ENCODE measurements around the gene ITIH1. TPM values are rescaled to one million over a fixed set of nuclear protein-coding genes. Genes with fewer than 3 reads are reported as not detected.
"Not testable (repeated sequence)": the region's sequence is repeated elsewhere in the genome, so short reads cannot be mapped to it uniquely, and the experiment has no call there.

ITIH1 gene
- total RNA-seq, 1 experiment from 2014 or later, result 0.26 TPM

DNA sequence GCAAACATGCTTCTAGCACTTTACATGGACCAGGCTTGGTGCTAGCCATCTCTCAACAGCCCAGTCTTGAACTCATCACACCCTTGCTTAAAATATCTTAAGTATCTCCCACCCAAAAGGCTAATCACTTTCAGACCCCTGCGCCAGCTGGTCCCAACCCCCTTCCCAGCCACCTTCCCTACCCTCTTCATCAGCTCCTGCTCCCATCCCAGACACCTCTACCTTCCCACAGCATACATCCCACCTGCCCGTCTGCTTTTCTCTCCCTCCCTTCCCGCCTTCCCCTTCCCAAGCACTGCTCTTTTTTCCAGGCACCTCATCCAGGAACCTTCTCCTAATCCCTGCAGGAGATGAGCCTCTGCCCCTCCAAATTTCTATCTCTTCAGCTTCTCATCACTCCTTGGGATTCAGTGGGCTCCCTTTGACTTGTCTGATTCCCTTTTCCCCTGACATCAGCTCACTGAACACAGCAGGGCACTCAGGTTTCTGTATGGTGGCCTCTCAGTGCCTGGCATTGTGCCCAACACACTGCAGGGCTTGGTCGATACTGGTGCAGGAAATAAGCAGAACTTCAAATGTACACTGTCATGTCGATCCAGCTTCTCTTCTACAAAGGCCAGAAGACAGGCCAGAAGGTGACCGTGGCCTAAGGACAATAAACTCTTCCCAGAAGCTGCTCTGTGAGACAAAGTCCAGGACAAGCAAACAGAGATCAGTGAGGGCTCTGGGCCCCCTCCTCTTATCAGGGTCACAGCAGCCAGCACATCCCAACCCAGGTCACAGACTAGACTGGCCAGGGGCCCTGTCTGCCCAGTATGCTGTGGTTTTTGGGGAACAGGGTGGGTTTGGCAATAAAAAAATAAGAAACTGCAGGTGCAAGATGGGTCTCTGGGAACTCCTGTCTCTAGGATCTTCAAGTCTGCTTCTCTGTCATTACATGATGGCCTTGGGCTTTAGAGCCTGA lies 2.2 kb upstream of the ITIH1 start:
- H3K4me1 Mint-ChIP-seq, result no peaks in the 10 kb centered on the region
- ATAC-seq (no peak), DNase-seq (ENCODE audit: low spot score) (no peak)
- no peak overlapping the region for H3K27ac Mint-ChIP-seq
- ChIA-PET CTCF (interaction anchor here (0.5 to 2.1 kb wide), 5 partner anchors 11 to 753 kb away, joined by 3 to 13 read pairs (median 4); no protein-coding TSS in a partner anchor), POLR2A (no interaction called here)
- no peaks in the 10 kb centered on the region for H3K27me3 Mint-ChIP-seq (ENCODE audit: low read depth)
- TF ChIP-seq, protein P1, sequence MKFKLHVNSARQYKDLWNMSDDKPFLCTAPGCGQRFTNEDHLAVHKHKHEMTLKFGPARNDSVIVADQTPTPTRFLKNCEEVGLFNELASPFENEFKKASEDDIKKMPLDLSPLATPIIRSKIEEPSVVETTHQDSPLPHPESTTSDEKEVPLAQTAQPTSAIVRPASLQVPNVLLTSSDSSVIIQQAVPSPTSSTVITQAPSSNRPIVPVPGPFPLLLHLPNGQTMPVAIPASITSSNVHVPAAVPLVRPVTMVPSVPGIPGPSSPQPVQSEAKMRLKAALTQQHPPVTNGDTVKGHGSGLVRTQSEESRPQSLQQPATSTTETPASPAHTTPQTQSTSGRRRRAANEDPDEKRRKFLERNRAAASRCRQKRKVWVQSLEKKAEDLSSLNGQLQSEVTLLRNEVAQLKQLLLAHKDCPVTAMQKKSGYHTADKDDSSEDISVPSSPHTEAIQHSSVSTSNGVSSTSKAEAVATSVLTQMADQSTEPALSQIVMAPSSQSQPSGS (CRISPR knock-in tag; IDR thresholded peaks at IDR 0.05; ENCODE audit: borderline replicate concordance, low read depth), result no peak
- TF ChIP-seq GABPB1 (CRISPR knock-in tag; IDR thresholded peaks at IDR 0.05), result peak; percentile 70
- no peak overlapping the region for H3K4me3 Mint-ChIP-seq
- no peaks in the 10 kb centered on the region for H3K9me3 Mint-ChIP-seq
- no peaks in the 10 kb centered on the region for H3K36me3 Mint-ChIP-seq

DNA sequence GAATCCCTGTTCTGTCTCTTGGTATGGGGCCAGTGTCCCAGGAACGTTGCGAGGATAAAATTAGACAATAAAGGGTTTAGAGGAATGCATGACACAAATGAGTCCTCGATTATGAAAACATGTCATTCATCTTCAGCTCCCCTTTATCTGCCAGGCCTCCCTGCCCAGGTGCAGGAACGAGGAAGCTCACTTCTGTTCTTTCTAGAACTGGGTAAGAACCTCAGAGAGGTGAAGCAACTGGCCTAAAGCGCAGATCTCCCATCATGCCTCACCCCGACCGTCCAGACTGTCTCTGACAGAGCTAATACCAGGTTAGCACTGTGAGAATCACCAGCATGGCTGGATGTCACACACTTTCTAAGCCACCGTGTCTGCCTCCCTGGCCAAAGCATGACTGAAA lies 1.5 kb upstream of the ITIH1 start:
- no peaks in the 10 kb centered on the region for H3K9me3 Mint-ChIP-seq

DNA sequence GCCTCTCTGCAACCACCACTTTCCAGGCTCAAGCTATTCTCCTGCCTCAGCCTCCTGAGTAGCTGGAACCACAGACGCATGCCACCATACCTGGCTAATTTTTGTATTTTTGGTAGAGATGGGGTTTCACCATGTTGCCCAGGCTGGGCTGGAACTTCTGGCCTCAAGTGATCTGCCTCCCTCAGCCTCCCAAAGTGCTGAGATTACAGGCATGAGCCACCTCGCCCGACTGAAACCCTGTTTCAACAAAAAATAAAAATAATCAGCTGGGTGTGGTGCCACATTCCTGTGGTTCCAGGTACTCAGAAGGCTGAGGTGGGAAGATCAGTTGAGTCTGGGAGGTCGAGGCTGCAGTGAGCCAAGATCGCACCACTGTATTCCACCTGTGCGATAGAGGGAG lies 913 bp upstream of the ITIH1 start:
- H3K4me1 Mint-ChIP-seq; H3K36me3 Mint-ChIP-seq; DNase-seq (ENCODE audit: low spot score); ATAC-seq; H3K27me3 Mint-ChIP-seq (ENCODE audit: low read depth); H3K4me3 Mint-ChIP-seq; POLR2A ChIA-PET; H3K27ac Mint-ChIP-seq; H3K9me3 Mint-ChIP-seq: not testable (repeated sequence)
- CTCF ChIA-PET, result interaction anchor here (0.7 to 2.1 kb wide), 4 partner anchors 16 to 835 kb away, joined by 3 to 13 read pairs (median 6); no protein-coding TSS in a partner anchor

More for the DNA sequence above, 1.5 kb upstream of the ITIH1 start:
- DNase-seq (ENCODE audit: low spot score), result no peak
- ATAC-seq, result no peak
- TF ChIP-seq E2F1 (CRISPR knock-in tag; IDR thresholded peaks at IDR 0.05) (no peak), ESRRA (CRISPR knock-in tag; IDR thresholded peaks at IDR 0.05; ENCODE audit: borderline replicate concordance) (no peak), TEAD1 (CRISPR knock-in tag; IDR thresholded peaks at IDR 0.05) (no peak), CDX4 (CRISPR knock-in tag; IDR thresholded peaks at IDR 0.05; ENCODE audit: borderline replicate concordance) (no peak), ATF1 (CRISPR knock-in tag; IDR thresholded peaks at IDR 0.05) (no peak), ZNF423 (CRISPR knock-in tag; IDR thresholded peaks at IDR 0.05) (no peak)
- H3K27ac Mint-ChIP-seq, result no peak overlapping the region
- H3K36me3 Mint-ChIP-seq, result no peaks in the 10 kb centered on the region
- H3K27me3 Mint-ChIP-seq (ENCODE audit: low read depth), result no peaks in the 10 kb centered on the region
- POLR2A ChIA-PET, result no interaction called here
- CTCF ChIA-PET, result interaction anchor here (1.8 to 2.1 kb wide), 2 partner anchors 17 to 45 kb away, joined by 6 to 13 read pairs; no protein-coding TSS in a partner anchor
- H3K4me3 Mint-ChIP-seq, result no peak overlapping the region
- H3K4me1 Mint-ChIP-seq, result no peaks in the 10 kb centered on the region

GRCh38 chr3:52777959-52778805 lies 783 bp downstream of the ITIH1 start:
- peaks cover 13% of the 10 kb centered on the region for H3K4me1 Mint-ChIP-seq
- no peak overlapping the region for H3K27ac Mint-ChIP-seq
- H3K9me3 Mint-ChIP-seq, result no peaks in the 10 kb centered on the region
- no peak overlapping the region for H3K4me3 Mint-ChIP-seq
- CTCF ChIA-PET, result interaction anchor here (3.7 kb wide), 1 partner anchor 14 kb away, joined by 23 read pairs; no protein-coding TSS in a partner anchor
- POLR2A ChIA-PET, result no interaction called here
- H3K36me3 Mint-ChIP-seq, result no peaks in the 10 kb centered on the region
- no peaks in the 10 kb centered on the region for H3K27me3 Mint-ChIP-seq (ENCODE audit: low read depth)
- ATAC-seq, result no peak
- peak; percentile 8 for DNase-seq (ENCODE audit: low spot score)
- TF ChIP-seq, protein P2, sequence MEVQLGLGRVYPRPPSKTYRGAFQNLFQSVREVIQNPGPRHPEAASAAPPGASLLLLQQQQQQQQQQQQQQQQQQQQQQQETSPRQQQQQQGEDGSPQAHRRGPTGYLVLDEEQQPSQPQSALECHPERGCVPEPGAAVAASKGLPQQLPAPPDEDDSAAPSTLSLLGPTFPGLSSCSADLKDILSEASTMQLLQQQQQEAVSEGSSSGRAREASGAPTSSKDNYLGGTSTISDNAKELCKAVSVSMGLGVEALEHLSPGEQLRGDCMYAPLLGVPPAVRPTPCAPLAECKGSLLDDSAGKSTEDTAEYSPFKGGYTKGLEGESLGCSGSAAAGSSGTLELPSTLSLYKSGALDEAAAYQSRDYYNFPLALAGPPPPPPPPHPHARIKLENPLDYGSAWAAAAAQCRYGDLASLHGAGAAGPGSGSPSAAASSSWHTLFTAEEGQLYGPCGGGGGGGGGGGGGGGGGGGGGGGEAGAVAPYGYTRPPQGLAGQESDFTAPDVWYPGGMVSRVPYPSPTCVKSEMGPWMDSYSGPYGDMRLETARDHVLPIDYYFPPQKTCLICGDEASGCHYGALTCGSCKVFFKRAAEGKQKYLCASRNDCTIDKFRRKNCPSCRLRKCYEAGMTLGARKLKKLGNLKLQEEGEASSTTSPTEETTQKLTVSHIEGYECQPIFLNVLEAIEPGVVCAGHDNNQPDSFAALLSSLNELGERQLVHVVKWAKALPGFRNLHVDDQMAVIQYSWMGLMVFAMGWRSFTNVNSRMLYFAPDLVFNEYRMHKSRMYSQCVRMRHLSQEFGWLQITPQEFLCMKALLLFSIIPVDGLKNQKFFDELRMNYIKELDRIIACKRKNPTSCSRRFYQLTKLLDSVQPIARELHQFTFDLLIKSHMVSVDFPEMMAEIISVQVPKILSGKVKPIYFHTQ (CRISPR knock-in tag; IDR thresholded peaks at IDR 0.05), result no peak
- TF ChIP-seq KAT7 (CRISPR knock-in tag; IDR thresholded peaks at IDR 0.05; ENCODE audit: borderline replicate concordance), result no peak
- TF ChIP-seq ELF4 (CRISPR knock-in tag; IDR thresholded peaks at IDR 0.05; ENCODE audit: low read depth), result no peak
- no peak for TF ChIP-seq ZNF396 (CRISPR knock-in tag; IDR thresholded peaks at IDR 0.05; ENCODE audit: borderline replicate concordance)
- TF ChIP-seq, protein P3, sequence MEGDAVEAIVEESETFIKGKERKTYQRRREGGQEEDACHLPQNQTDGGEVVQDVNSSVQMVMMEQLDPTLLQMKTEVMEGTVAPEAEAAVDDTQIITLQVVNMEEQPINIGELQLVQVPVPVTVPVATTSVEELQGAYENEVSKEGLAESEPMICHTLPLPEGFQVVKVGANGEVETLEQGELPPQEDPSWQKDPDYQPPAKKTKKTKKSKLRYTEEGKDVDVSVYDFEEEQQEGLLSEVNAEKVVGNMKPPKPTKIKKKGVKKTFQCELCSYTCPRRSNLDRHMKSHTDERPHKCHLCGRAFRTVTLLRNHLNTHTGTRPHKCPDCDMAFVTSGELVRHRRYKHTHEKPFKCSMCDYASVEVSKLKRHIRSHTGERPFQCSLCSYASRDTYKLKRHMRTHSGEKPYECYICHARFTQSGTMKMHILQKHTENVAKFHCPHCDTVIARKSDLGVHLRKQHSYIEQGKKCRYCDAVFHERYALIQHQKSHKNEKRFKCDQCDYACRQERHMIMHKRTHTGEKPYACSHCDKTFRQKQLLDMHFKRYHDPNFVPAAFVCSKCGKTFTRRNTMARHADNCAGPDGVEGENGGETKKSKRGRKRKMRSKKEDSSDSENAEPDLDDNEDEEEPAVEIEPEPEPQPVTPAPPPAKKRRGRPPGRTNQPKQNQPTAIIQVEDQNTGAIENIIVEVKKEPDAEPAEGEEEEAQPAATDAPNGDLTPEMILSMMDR (IDR thresholded peaks at IDR 0.05), result no peak

All from WTC11 (cell line).